GM19328 (cell line): ENCODE data around the gene TTC28.
"Not testable (repeated sequence)": the region's sequence is repeated elsewhere in the genome, so short reads cannot be mapped to it uniquely, and the experiment has no call there.

Experiments
- ATAC-seq: cut with Tn5 transposase; IDR thresholded peaks from one replicate; pipeline ENCODE4 v1.9.1; 2021; ENCODE audit warnings: mild to moderate bottlenecking, moderate library complexity; ENCODE audit not compliant: unreplicated experiment

TTC28 gene

DNA sequence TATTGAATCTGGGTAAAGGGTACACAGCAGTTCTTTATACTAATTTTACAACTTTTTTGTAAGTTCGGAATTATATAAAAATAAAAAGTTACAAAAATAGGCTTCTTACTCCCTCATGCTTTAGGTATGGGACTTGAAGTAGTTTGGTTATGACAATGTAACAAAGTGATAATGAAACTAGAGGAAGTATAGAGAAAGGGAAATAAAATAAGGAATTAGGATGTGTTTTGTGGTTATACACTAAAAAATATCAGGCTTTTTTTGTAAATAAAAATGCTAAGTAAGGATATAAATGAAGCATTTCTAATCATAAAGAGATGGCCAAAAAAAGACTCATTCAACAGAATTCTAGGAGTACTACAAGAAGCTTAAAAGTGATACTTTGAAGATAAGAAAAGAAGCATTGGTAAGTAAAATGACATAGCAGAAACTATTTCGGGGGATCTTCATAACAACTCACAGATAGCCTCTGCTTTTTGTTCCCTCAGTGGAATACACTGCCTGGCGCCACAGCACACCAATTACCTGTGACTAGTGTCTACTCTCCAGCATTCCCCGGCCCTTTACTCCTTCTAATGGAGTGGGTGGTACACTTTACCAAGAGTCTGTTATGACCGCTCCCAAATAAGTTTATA lies 437.9 kb downstream of the TTC28 start:
- ATAC-seq, result no peak

DNA sequence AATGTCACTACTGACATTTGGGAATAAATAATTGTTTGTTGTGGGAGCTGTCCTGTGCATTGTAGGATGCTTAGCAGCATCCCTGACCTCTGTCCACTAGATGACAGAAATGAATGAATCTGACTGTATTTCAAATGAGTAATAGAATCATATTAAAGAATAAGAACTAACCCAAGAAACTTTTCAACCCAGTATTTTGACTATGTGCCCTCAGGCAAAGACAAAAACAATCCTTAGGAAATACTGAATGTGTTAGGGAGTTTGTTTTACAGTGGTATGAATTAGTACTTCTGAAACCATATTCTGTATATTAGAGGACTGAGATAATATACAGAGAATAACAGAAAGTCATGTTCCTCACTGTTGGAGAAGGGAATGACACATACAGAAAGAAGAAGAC lies 439.7 kb downstream of the TTC28 start:
- no peak for ATAC-seq

DNA sequence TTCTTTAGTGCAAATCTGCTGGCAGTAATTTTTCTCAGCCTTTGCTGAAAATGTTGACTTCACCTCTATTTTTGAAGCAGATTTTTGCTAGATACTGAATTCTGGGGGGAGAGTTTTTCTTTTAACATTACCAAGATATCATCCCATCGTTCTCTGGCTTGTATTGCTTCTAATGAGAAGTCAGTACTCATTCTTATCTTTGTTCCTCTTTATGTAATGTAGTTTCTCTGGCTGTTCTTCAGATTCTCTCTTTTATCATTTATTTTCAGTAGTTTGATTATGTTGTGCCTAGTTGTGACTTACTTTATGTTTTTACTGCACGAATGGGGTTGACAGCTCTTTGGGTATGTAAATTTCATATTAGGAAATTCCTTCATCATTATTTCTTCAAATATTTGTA lies 441.9 kb downstream of the TTC28 start:
- no peak for ATAC-seq

DNA sequence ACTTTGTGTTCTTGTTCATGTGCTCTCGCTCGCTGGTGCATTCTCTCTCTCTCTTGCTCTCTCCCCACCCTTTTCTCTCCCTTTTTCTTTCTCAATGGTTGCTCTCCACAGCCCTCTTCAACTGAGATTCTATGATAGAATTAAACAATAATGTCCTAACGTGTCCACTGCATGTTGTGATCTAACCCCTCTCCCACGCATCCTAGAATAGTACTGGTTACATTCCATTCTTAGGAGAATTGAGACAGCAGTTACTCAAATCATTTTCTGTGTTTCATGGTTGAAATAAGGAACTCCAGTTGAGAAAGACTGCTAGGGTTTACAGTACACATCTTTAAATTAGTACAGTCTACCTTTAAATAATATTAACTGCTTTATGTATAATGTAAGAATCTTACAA lies 442.5 kb downstream of the TTC28 start:
- ATAC-seq, result no peak

DNA sequence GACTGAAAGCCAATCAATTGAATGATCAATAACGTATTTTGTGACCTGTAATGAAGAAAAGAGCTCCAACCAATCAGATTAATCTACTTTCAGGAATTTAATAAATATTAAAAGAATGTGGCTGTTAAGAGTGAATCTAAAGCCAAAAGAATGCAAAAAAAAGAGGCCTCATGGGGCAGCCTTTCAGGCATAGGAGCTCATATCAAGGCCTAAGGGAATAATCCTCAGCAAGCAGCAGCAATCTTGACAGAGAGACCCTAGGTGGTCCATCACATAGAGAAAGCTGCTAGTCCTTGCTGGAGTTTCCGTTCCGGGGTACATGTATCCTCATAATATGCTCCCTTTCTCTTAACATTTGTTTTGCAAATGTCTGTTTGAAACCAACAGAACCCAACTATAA lies 447.4 kb downstream of the TTC28 start:
- ATAC-seq, result no peak

DNA sequence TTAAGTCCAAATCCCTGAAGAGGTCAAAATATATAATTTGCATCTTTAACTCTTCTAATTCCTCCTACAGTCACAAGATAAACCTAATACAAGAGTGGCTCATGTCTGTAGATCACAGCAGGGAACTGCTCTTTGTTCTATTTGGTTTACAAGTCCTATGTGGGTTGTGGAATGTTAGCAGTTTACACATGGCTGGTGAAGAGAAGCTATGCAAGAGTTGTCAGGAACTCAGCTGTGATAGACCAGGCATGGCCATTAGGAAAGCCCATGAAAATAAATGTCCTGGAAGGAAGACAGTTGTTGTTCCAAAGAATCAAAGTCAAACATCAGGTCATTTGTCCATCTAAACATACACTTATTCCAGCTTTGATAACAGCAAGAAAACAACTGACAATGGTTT lies 448.2 kb downstream of the TTC28 start:
- no peak for ATAC-seq

DNA sequence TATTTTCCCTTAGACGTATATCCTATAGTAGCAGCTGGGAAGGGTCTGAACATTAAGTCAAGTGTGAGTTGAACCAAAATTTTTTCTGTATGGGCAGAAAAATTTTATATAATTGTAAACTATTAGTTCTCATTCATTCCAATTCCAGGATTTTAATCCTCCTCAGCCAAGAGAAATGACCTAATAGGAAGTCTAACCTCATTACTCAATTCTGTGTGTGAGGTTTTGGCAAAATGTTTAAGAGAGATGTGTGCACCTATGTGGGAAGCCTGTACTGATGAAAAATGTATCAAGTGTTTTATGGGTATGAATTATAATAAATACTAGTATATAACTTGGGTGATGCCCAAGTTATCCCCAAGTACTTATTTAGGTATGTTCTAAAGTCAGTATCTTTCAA lies 449.0 kb downstream of the TTC28 start:
- no peak for ATAC-seq

DNA sequence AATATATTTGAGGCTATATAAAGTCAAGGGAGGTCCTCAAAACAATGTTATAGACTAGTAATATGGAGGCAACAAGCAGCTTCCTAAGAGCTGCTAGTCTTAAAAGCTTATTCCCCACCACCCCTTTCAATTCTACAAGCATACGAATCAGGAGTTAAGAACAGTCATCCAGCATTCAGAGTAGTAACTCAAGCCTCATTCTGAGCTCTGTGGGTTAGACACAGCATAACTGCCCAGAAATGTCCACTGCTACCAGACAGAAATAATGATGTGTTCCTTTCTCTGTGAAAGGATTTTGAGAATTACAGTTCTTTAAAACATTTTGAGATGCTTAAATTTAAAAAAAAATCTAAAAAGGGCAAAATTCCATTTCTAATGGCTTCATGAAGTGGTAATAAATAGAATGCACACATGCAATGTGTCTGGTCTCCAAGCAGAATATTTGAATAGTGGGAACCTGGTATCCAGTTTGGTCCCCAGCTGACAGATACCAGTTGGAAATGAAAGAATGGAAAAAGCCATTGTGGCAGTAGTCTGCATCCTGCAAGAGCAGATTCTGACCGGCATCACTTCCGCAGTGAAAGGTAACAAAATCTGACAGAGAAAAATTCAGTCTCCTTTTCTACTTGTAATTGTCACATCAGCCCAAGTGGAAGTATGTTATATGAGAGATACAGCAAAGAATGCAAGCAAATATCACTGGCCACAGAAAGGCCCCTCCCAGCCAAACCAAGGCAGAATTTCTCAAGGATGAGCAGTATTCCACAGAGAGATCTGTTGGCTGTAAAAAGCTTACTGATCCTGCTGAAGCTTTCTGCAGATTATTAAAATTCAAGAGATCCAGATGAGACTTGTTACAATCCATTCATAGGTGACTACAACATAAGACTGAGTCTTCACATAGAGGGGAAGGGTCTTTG lies 449.8 kb downstream of the TTC28 start:
- no peak for ATAC-seq

DNA sequence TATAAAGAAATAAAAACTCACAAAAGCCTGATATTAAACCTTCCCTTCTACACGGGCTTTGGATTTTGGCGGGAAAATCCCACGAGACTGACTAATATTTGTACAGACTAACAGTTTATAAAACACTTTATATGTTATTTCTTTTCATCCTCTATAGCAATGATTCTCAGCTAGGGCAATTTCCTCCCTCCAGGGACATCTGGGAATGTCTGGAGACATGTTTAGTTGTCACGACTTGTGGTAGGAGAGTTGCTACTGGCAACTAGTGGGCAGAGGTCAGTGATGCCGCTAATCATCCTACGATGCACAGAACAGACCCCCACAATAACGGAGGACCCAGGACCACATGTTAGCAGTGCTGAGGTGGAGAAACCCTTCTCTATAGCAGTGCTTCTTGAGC lies 455.8 kb downstream of the TTC28 start:
- no peak for ATAC-seq

DNA sequence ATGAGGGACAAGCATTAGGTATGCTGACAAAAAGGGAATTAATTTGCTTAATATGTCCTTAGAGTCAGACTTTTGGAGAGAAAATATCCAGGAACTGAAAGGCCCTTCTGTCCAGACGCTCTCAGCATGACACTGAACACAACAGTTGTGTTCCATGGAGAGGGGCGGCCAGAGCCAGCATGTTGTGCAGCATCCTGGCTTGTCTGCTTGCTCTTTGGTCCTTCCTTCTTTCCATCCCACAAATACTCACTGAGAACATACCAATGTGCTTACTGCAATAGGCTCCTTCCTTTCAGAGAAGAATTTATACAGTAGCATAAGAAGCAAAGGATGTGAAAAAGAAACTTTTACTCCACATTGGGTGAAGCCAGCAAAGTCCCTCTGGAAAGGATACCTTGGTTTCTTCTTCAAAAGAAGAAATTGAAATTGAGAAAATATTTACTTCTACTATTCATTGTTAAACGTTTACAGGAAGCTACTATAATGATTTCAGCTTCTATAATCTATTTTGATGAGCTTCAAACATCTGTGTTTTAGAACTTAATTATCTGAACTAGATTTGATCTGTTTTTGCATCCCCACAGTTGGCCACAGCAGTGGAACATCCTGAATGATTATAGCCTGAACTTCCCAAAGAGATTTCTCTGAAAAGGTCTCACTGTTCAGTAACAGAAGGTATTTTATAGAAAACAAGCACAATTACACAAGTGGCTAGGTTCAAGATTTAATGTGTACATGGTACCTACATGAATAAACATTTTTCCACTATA lies 456.5 kb downstream of the TTC28 start:
- ATAC-seq, result no peak

DNA sequence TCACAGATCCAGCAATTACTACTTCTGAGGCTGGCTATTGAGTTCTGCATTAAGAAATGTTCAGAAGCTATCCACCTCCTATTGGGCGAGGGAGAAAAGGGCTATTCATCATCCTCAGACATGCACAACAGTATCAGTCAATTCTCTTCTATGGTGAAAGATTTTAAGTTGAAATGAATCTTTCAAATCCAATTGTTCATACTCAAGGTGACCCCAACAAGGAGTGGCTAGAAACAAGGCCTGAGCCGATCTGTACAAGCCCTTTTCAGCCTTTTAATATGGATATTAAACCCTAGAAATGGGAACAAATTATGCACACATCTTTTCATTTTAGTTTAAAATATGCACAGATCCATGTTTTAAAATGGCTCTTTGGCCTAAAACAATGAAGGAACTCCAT lies 457.1 kb downstream of the TTC28 start:
- ATAC-seq, result no peak

DNA sequence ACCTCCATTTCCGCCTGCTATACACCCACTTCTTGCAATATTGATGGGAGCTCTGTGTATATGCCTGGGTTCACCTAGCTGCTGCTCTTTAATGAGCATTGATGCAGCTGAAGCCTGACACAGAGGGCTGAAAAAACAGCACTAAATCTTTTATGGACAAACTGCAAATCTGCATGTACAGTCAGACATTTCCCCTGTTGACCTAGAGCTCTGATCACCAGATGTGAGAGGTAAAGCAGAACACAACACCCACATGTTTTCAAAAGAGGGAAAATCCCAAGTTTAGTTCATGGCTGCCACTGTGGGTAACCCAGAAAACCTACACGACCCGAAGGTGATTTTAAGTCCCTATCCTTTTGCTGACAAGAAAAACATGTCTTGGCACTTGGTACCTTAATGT lies 457.6 kb downstream of the TTC28 start:
- ATAC-seq, result no peak

DNA sequence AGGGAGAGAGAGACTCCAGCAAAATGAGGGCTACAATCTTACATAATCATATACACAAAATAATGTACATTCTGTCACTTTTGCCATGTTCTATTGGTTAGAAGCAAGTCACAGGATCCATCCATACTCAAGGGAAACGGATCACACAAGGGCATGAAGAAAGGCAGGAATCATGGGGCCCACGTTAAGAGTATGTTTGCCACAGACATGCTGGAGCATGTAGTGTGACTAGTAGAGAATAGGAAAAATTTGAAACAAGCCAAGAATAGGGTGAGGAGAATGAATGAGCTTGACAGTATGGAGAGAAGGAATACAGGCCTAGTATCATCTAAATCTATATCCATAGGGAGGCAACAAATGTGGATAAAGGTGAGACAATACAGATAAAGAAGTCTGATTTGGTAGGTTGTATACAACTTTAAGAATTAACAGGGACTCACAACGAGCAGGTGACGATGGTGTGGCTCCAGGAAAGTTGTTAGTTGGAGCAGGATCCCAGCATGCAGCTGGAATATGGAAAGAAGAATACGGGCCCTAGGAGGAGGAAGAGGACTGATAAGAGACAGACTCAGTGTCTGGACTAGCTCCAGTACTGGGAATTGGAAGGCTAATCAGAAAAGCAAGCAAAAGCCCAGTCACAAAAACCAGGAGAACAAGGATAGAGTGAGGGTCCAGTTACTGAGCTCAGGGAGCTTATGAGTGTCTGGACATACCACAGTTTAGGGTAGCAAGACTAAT lies 458.8 kb downstream of the TTC28 start:
- ATAC-seq, result no peak

DNA sequence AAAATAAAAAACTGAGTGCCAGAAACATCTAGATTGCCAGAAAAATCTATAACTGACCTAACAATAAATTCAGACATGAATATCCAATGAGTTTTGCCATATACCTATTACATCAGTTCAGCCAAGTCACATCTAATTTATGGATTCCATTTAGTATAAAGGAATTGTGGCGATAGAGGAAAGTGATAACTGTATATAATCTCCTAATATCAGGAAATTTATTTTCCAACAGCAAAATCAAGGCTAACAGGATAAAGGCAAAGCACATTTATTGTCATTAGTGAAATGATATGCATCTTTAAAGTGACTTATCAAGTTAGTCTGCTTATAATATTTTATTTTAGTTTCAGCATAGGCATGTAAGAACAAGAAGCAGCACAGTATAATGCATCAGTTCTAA lies 462.4 kb downstream of the TTC28 start:
- no peak for ATAC-seq

DNA sequence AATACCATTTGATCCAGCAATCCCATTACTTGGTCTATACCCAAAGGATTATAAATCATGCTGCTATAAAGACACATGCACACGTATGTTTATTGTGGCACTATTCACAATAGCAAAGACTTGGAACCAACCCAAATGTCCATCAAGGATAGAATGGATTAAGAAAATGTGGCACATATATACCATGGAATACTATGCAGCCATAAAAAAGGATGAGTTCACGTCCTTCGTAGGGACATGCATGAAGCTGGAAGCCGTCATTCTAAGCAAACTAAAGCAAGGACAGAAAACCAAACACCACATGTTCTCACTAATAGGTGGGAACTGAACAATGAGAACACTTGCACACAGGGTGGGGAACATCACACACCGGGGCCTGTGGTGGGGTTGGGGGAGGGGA lies 464.9 kb downstream of the TTC28 start:
- not testable (repeated sequence) for ATAC-seq

DNA sequence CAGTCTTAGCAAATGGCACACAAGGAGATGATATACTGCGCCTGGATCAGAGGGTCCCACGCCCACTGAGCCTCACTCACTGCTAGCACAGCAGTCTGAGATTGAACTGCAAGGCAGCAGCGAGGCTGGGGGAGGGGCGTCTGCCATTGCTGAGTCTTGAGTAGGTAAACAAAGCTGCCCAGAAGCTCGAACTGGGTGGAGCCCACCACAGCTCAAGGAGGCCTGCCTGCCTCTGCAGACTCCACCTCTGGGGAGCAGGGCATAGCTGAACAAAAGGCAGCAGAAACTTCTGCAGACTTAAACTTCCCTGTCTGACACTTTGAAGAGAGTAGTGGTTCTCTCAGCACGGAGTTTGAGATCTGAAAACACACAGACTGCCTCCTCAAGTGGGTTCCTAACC lies 470.2 kb downstream of the TTC28 start:
- not testable (repeated sequence) for ATAC-seq

DNA sequence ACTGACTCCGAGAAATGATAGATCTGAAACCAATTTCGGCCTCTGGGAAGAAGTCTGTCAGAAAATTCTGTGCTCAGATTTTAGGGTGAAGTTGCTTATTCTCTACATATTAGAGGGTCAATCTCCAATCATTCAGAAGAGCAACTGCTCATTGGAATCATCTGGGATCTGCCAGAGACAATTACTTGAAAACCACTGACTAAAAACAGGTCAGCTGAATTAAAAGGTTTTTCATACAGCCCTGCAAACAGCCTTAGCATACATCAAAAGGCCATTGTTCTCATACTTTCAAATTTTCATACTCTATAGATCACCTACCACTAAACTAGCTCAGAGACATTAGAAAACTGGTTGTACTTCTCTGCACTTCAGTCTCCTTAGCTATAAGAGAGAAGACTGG lies 470.9 kb downstream of the TTC28 start:
- ATAC-seq, result no peak

DNA sequence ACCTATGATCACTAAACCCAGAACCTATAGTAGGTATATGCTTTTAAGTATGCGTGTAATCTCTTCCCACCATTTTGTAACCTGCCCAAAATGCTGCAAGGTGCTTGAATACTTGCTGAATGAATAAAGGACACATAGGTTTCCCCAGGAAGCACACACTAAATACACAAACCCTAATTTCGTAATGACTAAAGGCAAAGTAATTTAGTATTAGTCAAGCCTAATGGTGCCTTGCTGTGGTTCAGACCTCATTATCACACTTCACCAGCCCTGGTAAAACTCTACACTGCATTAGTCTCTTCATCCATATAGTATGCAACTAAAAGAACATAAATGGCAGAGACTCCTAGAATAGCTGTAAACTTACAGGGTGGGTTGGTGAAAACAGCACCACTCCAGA lies 471.6 kb downstream of the TTC28 start:
- ATAC-seq, result no peak

DNA sequence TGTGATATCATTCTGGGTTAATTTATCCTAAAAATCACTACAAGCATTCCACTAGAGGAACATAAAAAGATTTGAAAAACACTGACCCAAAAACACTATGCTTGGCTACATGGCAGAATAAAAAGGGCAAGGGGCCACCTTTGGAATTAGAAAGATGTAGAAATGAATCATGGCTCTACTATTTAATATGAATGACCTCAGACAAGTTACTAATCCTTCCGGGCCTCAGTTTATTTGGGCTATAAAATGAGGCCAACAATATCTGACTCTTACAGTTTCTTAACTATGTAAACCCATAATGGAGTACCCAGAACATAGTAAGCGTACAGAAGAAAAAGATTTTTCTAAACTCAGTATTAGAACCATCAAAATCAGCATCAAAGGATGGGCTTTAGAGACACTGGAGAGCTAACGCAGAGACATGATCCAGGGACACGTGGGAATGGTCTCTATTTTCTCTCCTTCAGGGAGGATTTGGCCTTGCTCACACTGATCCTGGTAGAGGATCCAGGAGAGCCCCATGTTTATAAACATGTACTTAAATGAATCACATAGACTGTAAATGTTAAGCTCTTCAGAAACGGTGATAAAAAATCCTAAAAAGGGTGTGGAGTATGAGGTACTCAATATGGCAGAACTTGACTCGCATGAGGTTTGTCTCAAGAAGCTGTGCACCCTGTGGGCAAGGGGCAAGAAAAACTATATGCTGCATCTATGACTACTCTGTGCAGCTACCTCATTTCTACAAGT lies 472.2 kb downstream of the TTC28 start:
- ATAC-seq, result no peak

DNA sequence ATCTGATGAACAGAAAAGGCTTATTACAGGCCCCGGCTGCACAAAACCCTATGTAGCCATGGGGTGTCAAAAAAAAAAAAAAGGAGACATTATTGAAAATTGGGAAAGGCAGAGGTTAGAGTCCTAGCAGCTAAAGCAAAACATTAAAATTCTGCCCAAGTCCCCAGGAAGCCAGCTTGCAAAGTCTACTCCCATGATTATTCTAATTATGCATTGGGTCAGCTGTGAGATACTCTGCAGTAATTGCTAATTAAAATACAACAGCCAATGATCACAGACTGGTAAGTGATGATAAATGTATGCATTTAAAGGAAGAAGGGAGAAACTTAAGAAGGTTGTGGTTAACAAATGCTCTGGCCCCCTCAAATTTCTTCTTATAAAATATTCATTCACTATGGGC lies 473.7 kb downstream of the TTC28 start:
- ATAC-seq, result no peak
